ENCODE measurements around the gene RAD51B.

RAD51B gene

GRCh38 chr14:68741839-68742470, 922.4 kb downstream of the RAD51B start:
- Histone ChIP-seq H2AFZ (ENCODE audit: low read length) (no peak overlapping the region), H3K4me2 (ENCODE audit: low read depth, low read length) (no peak overlapping the region), H4K20me1 (ENCODE audit: insufficient read depth, low read length) (no peaks in the 10 kb centered on the region), H3K9me3 (replicated peaks; ENCODE audit: insufficient read depth, low read length) (no peaks in the 10 kb centered on the region), H3F3A (ENCODE audit: insufficient read depth, low read length) (no peaks in the 10 kb centered on the region), H3K9me2 (replicated peaks; ENCODE audit: insufficient read depth, low read length) (no peaks in the 10 kb centered on the region), H3K79me2 (ENCODE audit: low read length) (no peaks in the 10 kb centered on the region), H3K36me3 (replicated peaks; ENCODE audit: insufficient read depth, low read length) (no peaks in the 10 kb centered on the region), H3K27me3 (replicated peaks; ENCODE audit: insufficient read depth, low read length) (no peaks in the 10 kb centered on the region), H3K4me1 (ENCODE audit: low read length) (no peaks in the 10 kb centered on the region), H3K27ac (ENCODE audit: low read length) (no peak overlapping the region), H3K4me3 (ENCODE audit: low read length) (no peak overlapping the region), H3K9ac (ENCODE audit: low read length) (no peak overlapping the region)
- no peak for DNase-seq
- no peak for TF ChIP-seq EZH2phosphoT487 (IDR thresholded peaks at IDR 0.05; ENCODE audit: low read length)
- TF ChIP-seq EZH2 (optimal IDR thresholded peaks at IDR 0.05; ENCODE audit: low read depth, low read length), result no peak

GRCh38 chr14:68744613-68745012, 925.0 kb downstream of the RAD51B start:
- H4K20me1 ChIP-seq (ENCODE audit: insufficient read depth, low read length), result no peaks in the 10 kb centered on the region

GRCh38 chr14:68747393-68747792, 927.8 kb downstream of the RAD51B start:
- Histone ChIP-seq H3F3A (ENCODE audit: insufficient read depth, low read length) (no peaks in the 10 kb centered on the region), H3K9me3 (replicated peaks; ENCODE audit: insufficient read depth, low read length) (no peaks in the 10 kb centered on the region), H3K79me2 (ENCODE audit: low read length) (no peaks in the 10 kb centered on the region), H3K4me1 (ENCODE audit: low read length) (no peaks in the 10 kb centered on the region), H2AFZ (ENCODE audit: low read length) (no peak overlapping the region), H3K4me3 (ENCODE audit: low read length) (no peak overlapping the region), H3K9me2 (replicated peaks; ENCODE audit: insufficient read depth, low read length) (no peaks in the 10 kb centered on the region), H3K4me2 (ENCODE audit: low read depth, low read length) (no peak overlapping the region), H3K27me3 (replicated peaks; ENCODE audit: insufficient read depth, low read length) (no peaks in the 10 kb centered on the region), H3K27ac (ENCODE audit: low read length) (no peak overlapping the region), H4K20me1 (ENCODE audit: insufficient read depth, low read length) (no peaks in the 10 kb centered on the region), H3K36me3 (replicated peaks; ENCODE audit: insufficient read depth, low read length) (no peaks in the 10 kb centered on the region), H3K9ac (ENCODE audit: low read length) (no peak overlapping the region)
- no peak for DNase-seq
- TF ChIP-seq CTCF (IDR thresholded peaks at IDR 0.05; ENCODE audit: low read length), result no peak

More at GRCh38 chr14:68744613-68745012, 925.0 kb downstream of the RAD51B start:
- H3K9me3 ChIP-seq (replicated peaks; ENCODE audit: insufficient read depth, low read length), result no peaks in the 10 kb centered on the region
- no peak overlapping the region for H3K4me3 ChIP-seq (ENCODE audit: low read length)
- H3K9me2 ChIP-seq (replicated peaks; ENCODE audit: insufficient read depth, low read length), result no peaks in the 10 kb centered on the region
- no peak overlapping the region for H3K9ac ChIP-seq (ENCODE audit: low read length)
- no peaks in the 10 kb centered on the region for H3K36me3 ChIP-seq (replicated peaks; ENCODE audit: insufficient read depth, low read length)
- no peaks in the 10 kb centered on the region for H3K4me1 ChIP-seq (ENCODE audit: low read length)
- H3K27me3 ChIP-seq (replicated peaks; ENCODE audit: insufficient read depth, low read length), result no peaks in the 10 kb centered on the region
- H3F3A ChIP-seq (ENCODE audit: insufficient read depth, low read length), result no peaks in the 10 kb centered on the region
- TF ChIP-seq EZH2 (optimal IDR thresholded peaks at IDR 0.05; ENCODE audit: low read depth, low read length) (no peak), EZH2phosphoT487 (IDR thresholded peaks at IDR 0.05; ENCODE audit: low read length) (no peak), CTCF (IDR thresholded peaks at IDR 0.05; ENCODE audit: low read length) (no peak)
- H3K4me2 ChIP-seq (ENCODE audit: low read depth, low read length), result no peak overlapping the region
- H3K79me2 ChIP-seq (ENCODE audit: low read length), result no peaks in the 10 kb centered on the region
- DNase-seq, result no peak
- H2AFZ ChIP-seq (ENCODE audit: low read length), result no peak overlapping the region
- H3K27ac ChIP-seq (ENCODE audit: low read length), result no peak overlapping the region

- TF ChIP-seq EZH2phosphoT487 (IDR thresholded peaks at IDR 0.05; ENCODE audit: low read length) (no peak), CTCF (IDR thresholded peaks at IDR 0.05; ENCODE audit: low read length) (no peak), EZH2 (optimal IDR thresholded peaks at IDR 0.05; ENCODE audit: low read depth, low read length) (no peak)
- Histone ChIP-seq H2AFZ (ENCODE audit: low read length) (no peak overlapping the region), H4K20me1 (ENCODE audit: insufficient read depth, low read length) (no peaks in the 10 kb centered on the region), H3K4me2 (ENCODE audit: low read depth, low read length) (no peak overlapping the region), H3K9me3 (replicated peaks; ENCODE audit: insufficient read depth, low read length) (no peaks in the 10 kb centered on the region), H3K36me3 (replicated peaks; ENCODE audit: insufficient read depth, low read length) (no peaks in the 10 kb centered on the region), H3K4me1 (ENCODE audit: low read length) (no peaks in the 10 kb centered on the region), H3K4me3 (ENCODE audit: low read length) (no peak overlapping the region), H3K9me2 (replicated peaks; ENCODE audit: insufficient read depth, low read length) (no peaks in the 10 kb centered on the region), H3F3A (ENCODE audit: insufficient read depth, low read length) (no peaks in the 10 kb centered on the region), H3K79me2 (ENCODE audit: low read length) (no peaks in the 10 kb centered on the region), H3K9ac (ENCODE audit: low read length) (no peak overlapping the region), H3K27ac (ENCODE audit: low read length) (no peak overlapping the region), H3K27me3 (replicated peaks; ENCODE audit: insufficient read depth, low read length) (no peaks in the 10 kb centered on the region)
- no peak for DNase-seq
These were observed 928.7 kb downstream of the RAD51B start for GRCh38 chr14:68748260-68748659.
